Keratinocyte (primary cell): ENCODE measurements around the gene MEAK7. TPM values are rescaled to one million over a fixed set of nuclear protein-coding genes. Genes with fewer than 3 reads are reported as not detected.
"Not testable (repeated sequence)": the region's sequence is repeated elsewhere in the genome, so short reads cannot be mapped to it uniquely, and the experiment has no call there.

Experiments
- DNase-seq: peaks from one replicate; pipeline ENCODE4 v3.0.0-alpha.2; 2011; ENCODE audit warnings: low read depth, missing footprints, low spot score
- FAIRE-seq: peaks from 2 replicates; lab custom pipeline; 2011; peaks lifted over from hg19 to GRCh38; lab: Jason Lieb, UNC
- H2AFZ ChIP-seq: 2 replicates; pipeline ENCODE4 v1.6.0; 2012; ENCODE audit warnings: low read length, control low read depth, inconsistent platforms; ENCODE audit not compliant: control insufficient read depth
- H3K27ac ChIP-seq: 2 replicates; pipeline ENCODE4 v1.5.1; 2011; ENCODE audit warnings: low read length; ENCODE audit not compliant: control insufficient read depth, insufficient read depth
- H3K27me3 ChIP-seq: 3 replicates; pipeline ENCODE4 v1.6.0; 2011; ENCODE audit warnings: low read length; ENCODE audit not compliant: control insufficient read depth, insufficient read depth; ENCODE audit errors: extremely low read depth
- H3K36me3 ChIP-seq, 2 experiments: 2 replicates in 1 of 2; 3 replicates in 1 of 2; pipeline ENCODE4 v1.5.1; 2011; ENCODE audit warnings: low read length in 2 of 2, mild to moderate bottlenecking in 1 of 2; ENCODE audit not compliant: control insufficient read depth in 2 of 2, insufficient read depth in 2 of 2; ENCODE audit errors: extremely low read depth in 1 of 2
- H3K4me1 ChIP-seq: 3 replicates; pipeline ENCODE4 v1.5.1; 2011; ENCODE audit warnings: low read length; ENCODE audit not compliant: control insufficient read depth, insufficient read depth; ENCODE audit errors: extremely low read depth
- H3K4me2 ChIP-seq: 3 replicates; pipeline ENCODE4 v1.6.0; 2011; ENCODE audit warnings: low read depth, low read length; ENCODE audit not compliant: control insufficient read depth, insufficient read depth; ENCODE audit errors: extremely low read depth
- H3K4me3 ChIP-seq, 3 experiments: fragments of 200-600 bp in 1 of 3; sonication (generic) in 1 of 3; 2 replicates in 2 of 3; 3 replicates in 1 of 3; pipeline ENCODE4 v1.5.1; 2011 to 2016; ENCODE audit warnings: low read length in 3 of 3, mild to moderate bottlenecking in 3 of 3, control low read depth in 2 of 3, inconsistent platforms in 1 of 3, low read depth in 1 of 3, mixed read lengths in 1 of 3, mixed run types in 1 of 3, moderate library complexity in 1 of 3; ENCODE audit not compliant: control insufficient read depth in 2 of 3, insufficient read depth in 2 of 3; ENCODE audit errors: extremely low read depth in 1 of 3
- H3K79me2 ChIP-seq: 2 replicates; pipeline ENCODE4 v1.6.0; 2012; ENCODE audit warnings: low read length; ENCODE audit not compliant: control insufficient read depth, insufficient read depth
- H3K9ac ChIP-seq: 3 replicates; pipeline ENCODE4 v1.6.0; 2011; ENCODE audit warnings: low read length; ENCODE audit not compliant: control insufficient read depth, insufficient read depth; ENCODE audit errors: extremely low read depth
- H3K9me1 ChIP-seq: 3 replicates; pipeline ENCODE4 v1.6.0; 2011; ENCODE audit warnings: low read length; ENCODE audit not compliant: control insufficient read depth, insufficient read depth; ENCODE audit errors: extremely low read depth
- H3K9me3 ChIP-seq: 2 replicates; pipeline ENCODE4 v1.5.1; 2012; ENCODE audit warnings: low read depth, low read length; ENCODE audit not compliant: control insufficient read depth
- H4K20me1 ChIP-seq: 3 replicates; pipeline ENCODE4 v1.6.0; 2011; ENCODE audit warnings: low read length; ENCODE audit not compliant: control insufficient read depth, insufficient read depth; ENCODE audit errors: extremely low read depth
- EZH2 ChIP-seq: IDR thresholded peaks from one replicate; pipeline ENCODE4 v1.6.1; 2012; ENCODE audit warnings: inconsistent platforms, mild to moderate bottlenecking, low read length, moderate library complexity
- dilution Hi-C: fragments of 300-500 bp; cut with MboI; formaldehyde crosslinking; loops from one replicate; pipeline ENCODE4 v1.7.0; 2020; ENCODE audit warnings: low sequenced_read_pairs; ENCODE audit not compliant: extremely low pct_ligation_motif_present
- polyA plus RNA-seq, 5 experiments: library from polyadenylated mRNA; depleted of rRNA in 3 of 5; stranded (reverse) in 3 of 5; stranded (forward) in 1 of 5; unstranded in 1 of 5; fragments of >200 nt; gene quantifications; 1 replicate in 1 of 5; 2 replicates in 3 of 5; 3 replicates in 1 of 5; pipeline versions ENCODE4 v1.2.1 to v1.2.3, GENCODE V29; 2011 to 2012; ENCODE audit warnings: missing spikeins in 2 of 5, low read depth in 1 of 5, low replicate concordance in 1 of 5
- TF ChIP-seq, protein P1 (sequence below), 3 experiments: IDR thresholded peaks in 1 of 3; conservative IDR thresholded peaks in 1 of 3; optimal IDR thresholded peaks in 1 of 3; 2 replicates in 2 of 3; 3 replicates in 1 of 3; pipeline versions ENCODE3 to v1.5.1; 2011; ENCODE audit warnings: low read length in 3 of 3, mild to moderate bottlenecking in 3 of 3, moderate library complexity in 2 of 3, control low read depth in 1 of 3, inconsistent platforms in 1 of 3; ENCODE audit not compliant: insufficient read depth in 2 of 3; ENCODE audit errors: extremely low read depth in 1 of 3

MEAK7 gene
- polyA plus RNA-seq, 1 donor (not counting 4 experiments of a cell fraction or from before 2014, with no cell fraction given), result 81.0 TPM

DNA sequence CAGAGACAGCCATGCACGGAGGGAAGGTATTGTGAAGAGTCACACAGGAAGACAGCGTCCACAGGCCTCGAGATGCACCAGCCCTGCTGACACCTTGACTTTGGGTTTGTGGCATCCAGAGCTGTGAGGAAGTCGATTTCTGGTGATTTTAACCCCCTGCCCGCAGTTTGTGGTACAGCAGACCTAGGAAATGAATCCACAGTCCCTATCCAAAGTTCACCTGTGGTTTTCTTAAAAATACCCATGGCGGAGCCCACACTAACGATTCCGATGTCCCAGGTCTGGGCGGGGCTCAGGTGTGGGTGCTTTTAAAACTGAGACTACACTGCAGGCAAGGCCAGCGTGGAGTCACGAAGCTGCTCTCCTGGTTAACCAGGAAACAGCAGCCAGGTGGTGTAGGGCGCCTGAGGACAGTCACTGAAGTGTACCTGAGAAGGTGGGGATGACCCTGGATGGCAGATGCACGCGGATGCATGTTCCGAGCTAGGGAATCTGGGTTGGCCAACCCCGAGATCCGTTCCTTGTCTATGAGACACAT lies 14.4 kb upstream of the MEAK7 start:
- H3K9me3 ChIP-seq, result no peaks in the 10 kb centered on the region
- H3K9ac ChIP-seq, result no peak overlapping the region
- no peak for FAIRE-seq
- H3K9me1 ChIP-seq, result no peaks in the 10 kb centered on the region
- H3K27ac ChIP-seq, result no peak overlapping the region
- H4K20me1 ChIP-seq, result no peaks in the 10 kb centered on the region
- H3K4me1 ChIP-seq, result peaks cover 15% of the 10 kb centered on the region
- TF ChIP-seq, protein P1, sequence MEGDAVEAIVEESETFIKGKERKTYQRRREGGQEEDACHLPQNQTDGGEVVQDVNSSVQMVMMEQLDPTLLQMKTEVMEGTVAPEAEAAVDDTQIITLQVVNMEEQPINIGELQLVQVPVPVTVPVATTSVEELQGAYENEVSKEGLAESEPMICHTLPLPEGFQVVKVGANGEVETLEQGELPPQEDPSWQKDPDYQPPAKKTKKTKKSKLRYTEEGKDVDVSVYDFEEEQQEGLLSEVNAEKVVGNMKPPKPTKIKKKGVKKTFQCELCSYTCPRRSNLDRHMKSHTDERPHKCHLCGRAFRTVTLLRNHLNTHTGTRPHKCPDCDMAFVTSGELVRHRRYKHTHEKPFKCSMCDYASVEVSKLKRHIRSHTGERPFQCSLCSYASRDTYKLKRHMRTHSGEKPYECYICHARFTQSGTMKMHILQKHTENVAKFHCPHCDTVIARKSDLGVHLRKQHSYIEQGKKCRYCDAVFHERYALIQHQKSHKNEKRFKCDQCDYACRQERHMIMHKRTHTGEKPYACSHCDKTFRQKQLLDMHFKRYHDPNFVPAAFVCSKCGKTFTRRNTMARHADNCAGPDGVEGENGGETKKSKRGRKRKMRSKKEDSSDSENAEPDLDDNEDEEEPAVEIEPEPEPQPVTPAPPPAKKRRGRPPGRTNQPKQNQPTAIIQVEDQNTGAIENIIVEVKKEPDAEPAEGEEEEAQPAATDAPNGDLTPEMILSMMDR (optimal IDR thresholded peaks at IDR 0.05 in 1 of 3, IDR thresholded peaks at IDR 0.05 in 1 of 3, conservative IDR thresholded peaks at IDR 0.05 in 1 of 3; ENCODE audit: extremely low read depth in 1 of 3, insufficient read depth in 2 of 3, low read length in 3 of 3), result no peak
- no peak for TF ChIP-seq EZH2
- no peaks in the 10 kb centered on the region for H3K36me3 ChIP-seq
- H3K4me3 ChIP-seq, result no peak overlapping the region
- no peaks in the 10 kb centered on the region for H3K79me2 ChIP-seq
- no peak for DNase-seq
- no peak overlapping the region for H2AFZ ChIP-seq
- no peaks in the 10 kb centered on the region for H3K27me3 ChIP-seq
- H3K4me2 ChIP-seq, result no peak overlapping the region
- dilution Hi-C loops, result no loop called here

DNA sequence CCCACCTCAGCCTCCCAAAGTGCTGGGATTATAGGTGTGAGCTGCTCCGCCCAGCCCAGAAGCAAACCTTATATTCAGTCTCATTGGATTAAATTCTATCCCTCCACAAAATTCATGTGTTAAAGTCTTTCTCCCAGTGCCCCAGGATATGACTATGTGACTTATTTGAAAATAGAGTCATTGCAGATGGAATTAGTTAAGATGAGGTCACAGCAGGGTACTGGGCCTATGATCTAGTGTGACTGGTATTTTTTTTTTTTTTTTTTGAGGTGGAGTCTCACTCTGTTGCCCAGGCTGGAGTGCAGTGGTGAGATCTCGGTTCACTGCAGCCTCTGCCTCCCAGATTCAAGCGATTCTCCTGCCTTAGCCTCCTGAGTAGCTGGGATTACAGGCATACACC lies 13.8 kb upstream of the MEAK7 start:
- FAIRE-seq, H4K20me1 ChIP-seq, H3K9me3 ChIP-seq, H3K27ac ChIP-seq, DNase-seq, H3K9ac ChIP-seq, H3K9me1 ChIP-seq, H3K4me3 ChIP-seq, H3K4me2 ChIP-seq, H3K36me3 ChIP-seq, H3K27me3 ChIP-seq, H2AFZ ChIP-seq, H3K79me2 ChIP-seq, dilution Hi-C loops: not testable (repeated sequence)
- peaks cover 15% of the 10 kb centered on the region for H3K4me1 ChIP-seq

DNA sequence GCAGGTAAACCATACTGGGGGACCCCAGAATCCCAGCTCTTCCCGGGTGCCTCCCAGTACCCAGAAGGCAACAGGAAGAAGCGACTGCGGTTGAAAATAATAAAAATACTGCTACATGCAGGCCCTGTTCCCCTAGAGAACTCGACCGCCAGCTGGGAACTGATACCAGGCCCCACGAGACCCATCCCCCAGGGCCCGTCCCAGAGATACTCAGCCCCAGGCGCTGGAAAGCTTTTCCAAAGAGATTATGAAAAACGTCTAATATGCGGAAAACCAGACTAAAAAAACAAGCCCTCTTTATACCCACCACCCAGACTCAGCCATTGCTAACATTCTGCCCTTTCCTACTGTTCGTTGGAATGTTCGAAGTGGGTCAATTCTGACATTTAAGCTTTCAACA lies 12.9 kb upstream of the MEAK7 start:
- no peaks in the 10 kb centered on the region for H3K9me3 ChIP-seq
- H3K27me3 ChIP-seq, result no peaks in the 10 kb centered on the region
- no peak for DNase-seq
- H3K9ac ChIP-seq, result no peak overlapping the region
- dilution Hi-C loops, result no loop called here
- no peak overlapping the region for H3K4me2 ChIP-seq
- H2AFZ ChIP-seq, result no peak overlapping the region
- no peaks in the 10 kb centered on the region for H3K79me2 ChIP-seq
- FAIRE-seq, result no peak
- TF ChIP-seq EZH2, result no peak
- TF ChIP-seq, protein P1 (optimal IDR thresholded peaks at IDR 0.05 in 1 of 3, IDR thresholded peaks at IDR 0.05 in 1 of 3, conservative IDR thresholded peaks at IDR 0.05 in 1 of 3; ENCODE audit: extremely low read depth in 1 of 3, insufficient read depth in 2 of 3, low read length in 3 of 3), result no peak
- H3K27ac ChIP-seq, result no peak overlapping the region
- H3K4me3 ChIP-seq, result no peak overlapping the region
- no peaks in the 10 kb centered on the region for H3K36me3 ChIP-seq
- no peaks in the 10 kb centered on the region for H3K9me1 ChIP-seq
- peaks cover 15% of the 10 kb centered on the region for H3K4me1 ChIP-seq
- H4K20me1 ChIP-seq, result no peaks in the 10 kb centered on the region
